OCI-LY7 (cell line): ENCODE measurements around the gene BAHD1.

Experiments used
- EZH2phosphoT487 ChIP-seq: fragments of 200-600 bp; sonication (generic); IDR thresholded peaks from 2 replicates; pipeline ENCODE4 v1.6.1; 2018; ENCODE audit warnings: low read depth, borderline replicate concordance, mild to moderate bottlenecking, mixed run types, antibody characterized with exemption, low read length, moderate library complexity, mixed read lengths
- TF ChIP-seq, protein P1 (sequence below): fragments of 200-600 bp; sonication (generic); conservative IDR thresholded peaks from 2 replicates; pipeline ENCODE4 v1.5.1; 2014; ENCODE audit warnings: mild to moderate bottlenecking, antibody characterized with exemption, low read length, moderate library complexity, mixed read lengths

DNA sequence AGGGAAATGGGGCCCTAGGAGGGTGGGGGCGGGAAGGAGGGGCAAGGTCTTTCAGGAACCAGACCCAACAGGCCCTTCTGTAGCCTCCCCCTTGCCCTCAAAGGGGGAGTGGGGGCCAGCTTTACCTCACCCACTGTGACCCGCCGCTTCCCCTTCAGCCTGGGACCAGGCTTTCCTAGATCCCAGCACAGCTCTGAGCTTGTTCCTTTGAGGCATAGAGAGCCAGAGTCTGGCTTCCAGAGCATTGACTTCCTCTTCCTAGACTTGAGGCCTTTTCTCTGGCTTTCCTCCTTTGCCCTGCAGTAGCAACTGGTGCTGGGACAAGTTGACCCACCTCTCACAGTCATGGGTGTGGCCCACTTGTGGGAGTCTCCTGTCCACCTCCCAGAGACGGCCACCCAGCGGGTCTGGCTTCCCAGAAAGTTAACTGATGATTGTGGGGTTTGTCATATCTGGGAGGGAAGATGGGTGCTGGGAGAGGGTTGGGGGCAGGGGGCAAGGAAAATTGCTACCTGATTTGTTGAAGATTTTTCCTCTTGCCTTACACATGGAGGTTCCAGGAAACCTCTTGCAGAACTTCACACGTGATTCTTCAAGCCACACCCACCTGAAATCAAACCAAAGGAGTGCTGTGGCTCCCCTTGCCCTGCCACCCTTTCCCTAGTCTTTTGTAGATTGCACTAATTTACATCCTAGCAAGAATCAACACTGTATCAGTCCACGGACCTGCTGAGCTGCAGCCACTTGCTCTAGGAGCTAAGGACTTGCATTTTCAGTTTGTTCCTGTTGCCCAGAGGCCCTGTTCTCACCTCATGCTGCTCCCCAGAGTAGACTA, 25.9 kb downstream of the BAHD1 start:
- TF ChIP-seq, protein P1, sequence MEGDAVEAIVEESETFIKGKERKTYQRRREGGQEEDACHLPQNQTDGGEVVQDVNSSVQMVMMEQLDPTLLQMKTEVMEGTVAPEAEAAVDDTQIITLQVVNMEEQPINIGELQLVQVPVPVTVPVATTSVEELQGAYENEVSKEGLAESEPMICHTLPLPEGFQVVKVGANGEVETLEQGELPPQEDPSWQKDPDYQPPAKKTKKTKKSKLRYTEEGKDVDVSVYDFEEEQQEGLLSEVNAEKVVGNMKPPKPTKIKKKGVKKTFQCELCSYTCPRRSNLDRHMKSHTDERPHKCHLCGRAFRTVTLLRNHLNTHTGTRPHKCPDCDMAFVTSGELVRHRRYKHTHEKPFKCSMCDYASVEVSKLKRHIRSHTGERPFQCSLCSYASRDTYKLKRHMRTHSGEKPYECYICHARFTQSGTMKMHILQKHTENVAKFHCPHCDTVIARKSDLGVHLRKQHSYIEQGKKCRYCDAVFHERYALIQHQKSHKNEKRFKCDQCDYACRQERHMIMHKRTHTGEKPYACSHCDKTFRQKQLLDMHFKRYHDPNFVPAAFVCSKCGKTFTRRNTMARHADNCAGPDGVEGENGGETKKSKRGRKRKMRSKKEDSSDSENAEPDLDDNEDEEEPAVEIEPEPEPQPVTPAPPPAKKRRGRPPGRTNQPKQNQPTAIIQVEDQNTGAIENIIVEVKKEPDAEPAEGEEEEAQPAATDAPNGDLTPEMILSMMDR: no peak
- no peak for TF ChIP-seq EZH2phosphoT487
